ENCODE measurements around the gene NAGPA.

DNA sequence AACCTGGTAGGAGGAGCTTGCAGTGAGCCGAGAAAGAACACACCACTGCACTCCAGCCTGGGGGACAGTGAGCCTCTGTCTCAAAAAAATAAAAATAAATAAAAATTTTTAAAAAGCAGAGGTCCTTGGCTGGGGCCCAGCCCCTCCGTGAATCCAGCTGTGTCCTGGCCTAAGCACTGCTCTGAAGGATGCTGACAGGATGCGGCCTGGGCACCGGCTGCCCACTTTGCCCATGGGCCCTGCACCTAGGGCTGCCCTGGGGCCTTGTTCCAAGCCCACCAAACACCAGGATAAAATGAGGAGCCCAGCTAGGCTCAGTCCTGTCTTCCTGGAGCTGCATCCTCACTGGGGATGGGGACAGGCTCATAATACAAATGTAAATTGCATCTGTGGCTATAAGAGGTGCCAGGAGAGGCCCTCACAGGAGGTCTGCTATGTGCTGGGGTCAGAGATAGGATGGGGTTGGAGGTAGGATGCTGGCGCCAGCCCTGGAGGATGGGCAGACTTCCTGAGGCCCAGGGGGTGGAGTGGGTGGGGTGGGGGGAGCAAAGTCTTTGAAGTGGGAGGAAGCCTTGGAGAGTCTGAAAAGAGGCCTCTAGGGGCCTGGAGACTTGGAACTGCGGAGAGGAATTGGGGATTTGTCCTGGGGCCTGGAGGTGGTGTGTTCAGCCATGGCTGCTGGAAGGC lies 25.8 kb upstream of the NAGPA start:
- TF ChIP-seq, protein P1, sequence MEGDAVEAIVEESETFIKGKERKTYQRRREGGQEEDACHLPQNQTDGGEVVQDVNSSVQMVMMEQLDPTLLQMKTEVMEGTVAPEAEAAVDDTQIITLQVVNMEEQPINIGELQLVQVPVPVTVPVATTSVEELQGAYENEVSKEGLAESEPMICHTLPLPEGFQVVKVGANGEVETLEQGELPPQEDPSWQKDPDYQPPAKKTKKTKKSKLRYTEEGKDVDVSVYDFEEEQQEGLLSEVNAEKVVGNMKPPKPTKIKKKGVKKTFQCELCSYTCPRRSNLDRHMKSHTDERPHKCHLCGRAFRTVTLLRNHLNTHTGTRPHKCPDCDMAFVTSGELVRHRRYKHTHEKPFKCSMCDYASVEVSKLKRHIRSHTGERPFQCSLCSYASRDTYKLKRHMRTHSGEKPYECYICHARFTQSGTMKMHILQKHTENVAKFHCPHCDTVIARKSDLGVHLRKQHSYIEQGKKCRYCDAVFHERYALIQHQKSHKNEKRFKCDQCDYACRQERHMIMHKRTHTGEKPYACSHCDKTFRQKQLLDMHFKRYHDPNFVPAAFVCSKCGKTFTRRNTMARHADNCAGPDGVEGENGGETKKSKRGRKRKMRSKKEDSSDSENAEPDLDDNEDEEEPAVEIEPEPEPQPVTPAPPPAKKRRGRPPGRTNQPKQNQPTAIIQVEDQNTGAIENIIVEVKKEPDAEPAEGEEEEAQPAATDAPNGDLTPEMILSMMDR (IDR thresholded peaks at IDR 0.05; ENCODE audit: insufficient read depth, low read depth, low read length) = no peak
- no peak for TF ChIP-seq EZH2 (IDR thresholded peaks at IDR 0.05; ENCODE audit: insufficient read depth, low read length)
